Gastroesophageal sphincter (tissue), 3 donors: ENCODE data around the gene POR.

Experiments used
- CTCF ChIP-seq, 4 experiments: fragments of 200-600 bp in 2 of 4; fragments of 450-650 bp in 2 of 4; sonication (generic) in 1 of 4; IDR thresholded peaks; one replicate each; pipeline ENCODE4 v1.5.1; 2017 to 2019; ENCODE audit warnings: antibody characterized with exemption in 4 of 4, mild to moderate bottlenecking in 2 of 4, moderate library complexity in 2 of 4
- POLR2A ChIP-seq, 2 donors: fragments of 450-650 bp; IDR thresholded peaks; one replicate each; pipeline ENCODE4 v1.6.1; 2017; ENCODE audit warnings: antibody characterized with exemption in 2 of 2, mild to moderate bottlenecking in 2 of 2, moderate library complexity in 1 of 2
- POLR2AphosphoS5 ChIP-seq: sonication (generic); formaldehyde crosslinking; IDR thresholded peaks from one replicate; pipeline ENCODE4 v1.6.1; 2017; ENCODE audit warnings: antibody characterized with exemption

GRCh38 chr7:75880242-75880641, 34.7 kb upstream of the POR start:
- no peak for TF ChIP-seq POLR2A (IDR thresholded peaks at IDR 0.05)
- no peak for TF ChIP-seq CTCF (IDR thresholded peaks at IDR 0.05)
- no peak for TF ChIP-seq POLR2AphosphoS5
